Body of pancreas (tissue), 4 donors: ENCODE measurements around the gene C1QTNF4. TPM values are rescaled to one million over a fixed set of nuclear protein-coding genes. Genes with fewer than 3 reads are reported as not detected.

ENCODE experiments used
- ATAC-seq: fragments of 150-250 bp; one replicate; pipeline ENCODE4 v1.9.1; 2016
- DNase-seq, 4 donors: peaks; one replicate each; pipeline ENCODE4 v3.0.0-alpha.2; 2019
- H3K27ac ChIP-seq, 4 donors: fragments of 200-600 bp; sonication (generic); 1 replicate in 3 of 4; 2 replicates in 1 of 4; pipeline versions ENCODE4 v1.5.1 to v1.6.1; 2016 to 2019; ENCODE audit warnings: mild to moderate bottlenecking in 1 of 4, mixed read lengths in 1 of 4, moderate library complexity in 1 of 4
- H3K27me3 ChIP-seq, 2 donors: fragments of 200-600 bp; sonication (generic); one replicate each; pipeline ENCODE4 v1.6.0; 2016; ENCODE audit warnings: mild to moderate bottlenecking in 1 of 2
- H3K36me3 ChIP-seq, 2 donors: fragments of 200-600 bp; sonication (generic); replicated peaks in 1 of 2; 2 replicates each; pipeline ENCODE4 v1.5.1; 2016; ENCODE audit warnings: low read depth in 2 of 2; ENCODE audit not compliant: insufficient read depth in 1 of 2
- H3K4me1 ChIP-seq: fragments of 200-600 bp; sonication (generic); one replicate; pipeline ENCODE4 v1.6.0; 2016
- H3K4me3 ChIP-seq, 2 donors: fragments of 200-600 bp; sonication (generic); 1 replicate in 1 of 2; 2 replicates in 1 of 2; pipeline ENCODE4 v1.5.1; 2016 to 2019
- H3K9me3 ChIP-seq, 3 donors: fragments of 200-600 bp; sonication (generic); 1 replicate in 2 of 3; 2 replicates in 1 of 3; pipeline ENCODE4 v1.5.1; 2016
- POLR2A ChIP-seq, 3 donors: fragments of 450-650 bp; IDR thresholded peaks; one replicate each; pipeline ENCODE4 v1.6.1; 2016; ENCODE audit warnings: antibody characterized with exemption in 3 of 3, mild to moderate bottlenecking in 2 of 3
- WGBS, 2 donors: methylation state at CpG; one replicate each; pipeline ENCODE4 v1.1.5; 2017; 5-methylcytosine and 5-hydroxymethylcytosine counted together
- intact Hi-C: fragments of 100-400 bp; cut with DNase I; formaldehyde crosslinking; loops from one replicate; pipeline ENCODE4 v1.15.1; 2023
- total RNA-seq, 2 donors: library from RNA; depleted of rRNA; stranded (reverse); fragments of >200 nt; gene quantifications; one replicate each; pipeline ENCODE4 v1.1.0, GENCODE V29; 2016
- TF ChIP-seq, protein P1 (sequence below), 7 experiments: fragments of 450-650 bp in 4 of 7; fragments of 200-600 bp in 3 of 7; sonication (generic) in 3 of 7; IDR thresholded peaks; one replicate each; pipeline ENCODE4 v1.5.1; 2016 to 2019; ENCODE audit warnings: antibody characterized with exemption in 7 of 7

C1QTNF4 gene
- total RNA-seq, 2 donors from 2014 or later: 0.33 to 1.8 TPM

DNA sequence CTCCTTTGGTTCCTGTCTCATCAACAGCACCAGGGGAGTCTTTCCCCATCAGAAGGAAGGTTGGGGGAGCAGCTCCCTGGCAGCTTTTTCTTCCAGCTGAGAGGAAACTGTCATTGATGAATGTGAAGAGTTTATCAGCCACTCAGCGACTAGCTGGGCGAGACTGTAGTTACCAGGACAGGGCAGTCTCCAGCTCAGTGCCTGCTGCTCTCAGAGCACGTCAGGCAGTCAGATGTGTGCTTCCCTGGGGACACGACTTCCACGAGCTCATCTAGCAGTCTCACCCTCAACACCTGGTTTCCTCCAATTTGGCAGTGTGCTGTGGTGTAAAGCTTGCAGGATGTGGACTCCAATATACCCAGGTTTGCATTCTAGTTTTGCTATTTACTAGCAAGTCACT lies 12.5 kb upstream of the C1QTNF4 start:
- Histone ChIP-seq H3K27ac (no peak overlapping the region), H3K27me3 (no peaks in the 10 kb centered on the region), H3K36me3 (no peaks in the 10 kb centered on the region), H3K4me1 (peaks cover 12% of the 10 kb centered on the region), H3K4me3 (no peak overlapping the region), H3K9me3 (no peaks in the 10 kb centered on the region)
- intact Hi-C loops: no loop called here
- ATAC-seq: no peak
- 26 to 72% methylated on average over 5 of the region's 5 CpGs for WGBS, 2 donors
- no peak for DNase-seq
- TF ChIP-seq, protein P1, sequence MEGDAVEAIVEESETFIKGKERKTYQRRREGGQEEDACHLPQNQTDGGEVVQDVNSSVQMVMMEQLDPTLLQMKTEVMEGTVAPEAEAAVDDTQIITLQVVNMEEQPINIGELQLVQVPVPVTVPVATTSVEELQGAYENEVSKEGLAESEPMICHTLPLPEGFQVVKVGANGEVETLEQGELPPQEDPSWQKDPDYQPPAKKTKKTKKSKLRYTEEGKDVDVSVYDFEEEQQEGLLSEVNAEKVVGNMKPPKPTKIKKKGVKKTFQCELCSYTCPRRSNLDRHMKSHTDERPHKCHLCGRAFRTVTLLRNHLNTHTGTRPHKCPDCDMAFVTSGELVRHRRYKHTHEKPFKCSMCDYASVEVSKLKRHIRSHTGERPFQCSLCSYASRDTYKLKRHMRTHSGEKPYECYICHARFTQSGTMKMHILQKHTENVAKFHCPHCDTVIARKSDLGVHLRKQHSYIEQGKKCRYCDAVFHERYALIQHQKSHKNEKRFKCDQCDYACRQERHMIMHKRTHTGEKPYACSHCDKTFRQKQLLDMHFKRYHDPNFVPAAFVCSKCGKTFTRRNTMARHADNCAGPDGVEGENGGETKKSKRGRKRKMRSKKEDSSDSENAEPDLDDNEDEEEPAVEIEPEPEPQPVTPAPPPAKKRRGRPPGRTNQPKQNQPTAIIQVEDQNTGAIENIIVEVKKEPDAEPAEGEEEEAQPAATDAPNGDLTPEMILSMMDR (IDR thresholded peaks at IDR 0.05): no peak
- no peak for TF ChIP-seq POLR2A (IDR thresholded peaks at IDR 0.05)

DNA sequence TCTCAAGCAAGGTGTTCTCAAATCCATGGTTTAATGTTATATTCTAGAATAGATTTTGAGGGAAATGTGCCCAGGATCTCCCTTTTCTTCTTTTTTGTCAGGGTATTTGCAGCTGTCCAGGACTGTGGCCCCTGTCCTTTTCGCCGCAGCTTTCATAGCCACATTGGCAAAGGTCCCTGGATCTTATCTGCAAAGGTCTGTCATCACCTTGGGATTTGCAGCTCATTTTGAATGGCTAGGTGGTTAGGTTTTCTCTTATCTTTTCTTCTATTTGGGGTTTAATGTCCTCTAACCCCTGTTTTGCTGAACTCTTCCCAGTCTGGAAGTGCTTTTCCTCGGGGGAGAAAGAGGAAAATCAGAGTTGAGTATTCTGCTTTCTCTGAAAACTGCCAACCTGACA lies 11.7 kb upstream of the C1QTNF4 start:
- TF ChIP-seq POLR2A (IDR thresholded peaks at IDR 0.05): no peak
- TF ChIP-seq, protein P1 (IDR thresholded peaks at IDR 0.05): no peak
- Histone ChIP-seq H3K36me3 (no peaks in the 10 kb centered on the region), H3K4me3 (no peak overlapping the region), H3K27me3 (no peaks in the 10 kb centered on the region), H3K27ac (peak overlapping the region in 2 of 4 donors; percentile 5 to 24), H3K4me1 (peaks cover 12% of the 10 kb centered on the region), H3K9me3 (no peaks in the 10 kb centered on the region)
- ATAC-seq (no peak), DNase-seq (no peak)
- WGBS, 2 donors: 31 to 33% methylated on average over 3 of the region's 3 CpGs
- intact Hi-C loops: no loop called here

DNA sequence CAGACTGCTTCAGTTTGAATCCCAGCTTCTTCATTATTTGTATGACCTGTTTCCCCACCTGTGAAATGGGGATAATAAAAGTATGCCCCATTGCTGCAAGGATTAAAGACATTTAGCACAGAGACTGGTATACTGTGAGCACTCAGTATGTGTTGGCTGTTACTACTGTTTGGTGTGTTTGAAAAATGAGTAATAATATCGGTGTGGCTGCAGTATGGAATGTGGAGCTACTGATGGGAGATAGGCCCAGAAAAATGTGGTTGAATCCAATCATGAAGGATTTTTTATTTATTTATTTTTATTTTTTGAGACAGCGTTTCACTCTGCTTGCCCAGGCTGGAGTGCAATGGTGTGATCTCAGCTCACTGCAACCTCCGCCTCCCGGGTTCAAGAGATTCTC lies 9.1 kb upstream of the C1QTNF4 start:
- Histone ChIP-seq H3K4me3 (no peak overlapping the region), H3K27ac (no peak overlapping the region), H3K4me1 (peaks cover 12% of the 10 kb centered on the region), H3K27me3 (no peaks in the 10 kb centered on the region), H3K9me3 (no peaks in the 10 kb centered on the region), H3K36me3 (no peaks in the 10 kb centered on the region)
- TF ChIP-seq POLR2A (IDR thresholded peaks at IDR 0.05): no peak
- TF ChIP-seq, protein P1 (IDR thresholded peaks at IDR 0.05): no peak
- WGBS, 2 donors: 92 to 95% methylated on average over 4 of the region's 4 CpGs
- intact Hi-C loops: no loop called here
- ATAC-seq (no peak), DNase-seq (no peak)

DNA sequence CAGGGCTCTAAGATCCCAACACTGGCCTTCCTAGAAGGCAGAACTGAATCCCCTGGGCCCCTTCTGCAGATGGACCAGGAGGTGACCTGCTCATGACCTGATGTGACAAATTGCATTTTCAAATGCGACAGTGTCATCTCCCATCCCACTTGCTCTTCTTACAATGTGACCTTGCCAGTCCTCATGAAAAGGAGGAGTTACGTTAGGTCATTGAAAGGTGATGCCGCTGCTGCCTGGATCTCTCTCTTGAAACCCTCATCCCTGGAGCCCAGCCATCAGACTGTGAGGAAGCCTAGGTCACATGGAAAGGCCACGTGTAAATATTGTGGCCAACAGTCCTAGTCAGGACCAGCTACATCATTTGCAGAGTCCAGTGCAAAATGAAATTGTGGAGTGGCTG lies 5.7 kb upstream of the C1QTNF4 start:
- H3K27me3 ChIP-seq: no peaks in the 10 kb centered on the region
- intact Hi-C loops: no loop called here
- H3K36me3 ChIP-seq: no peaks in the 10 kb centered on the region
- TF ChIP-seq, protein P1 (IDR thresholded peaks at IDR 0.05): no peak
- TF ChIP-seq POLR2A (IDR thresholded peaks at IDR 0.05): no peak
- DNase-seq (no peak), ATAC-seq (no peak)
- no peak overlapping the region for H3K4me3 ChIP-seq
- no peaks in the 10 kb centered on the region for H3K9me3 ChIP-seq
- 58 to 89% methylated on average over 3 to 4 of the region's 4 CpGs for WGBS, 2 donors
- no peaks in the 10 kb centered on the region for H3K4me1 ChIP-seq
- no peak overlapping the region for H3K27ac ChIP-seq

DNA sequence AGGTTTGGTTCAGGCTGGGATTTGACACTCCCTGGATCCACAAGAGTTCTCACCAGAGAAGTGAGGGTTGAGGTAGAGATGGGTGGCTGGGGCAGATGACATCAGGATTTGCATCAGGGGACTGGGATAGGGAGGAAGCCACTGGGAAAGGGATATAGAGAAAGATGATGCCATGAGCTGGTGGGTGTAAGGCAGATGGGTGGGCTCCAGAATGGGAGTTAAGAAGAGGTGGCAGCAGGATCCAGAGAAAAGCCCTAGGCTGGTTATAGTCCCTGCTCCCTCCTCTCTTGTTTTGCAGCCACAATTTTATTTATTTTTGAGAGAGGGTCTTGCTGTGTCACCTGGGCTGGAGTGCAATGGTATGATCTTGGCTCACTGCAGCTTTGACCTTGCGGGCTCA lies 1.8 kb upstream of the C1QTNF4 start:
- no peak for ATAC-seq
- WGBS, 2 donors: 91 to 94% methylated on average over 1 of the region's 1 CpG

More for the DNA sequence above, 1.8 kb upstream of the C1QTNF4 start:
- peaks cover 0 to 20% of the 10 kb centered on the region in 2 donors for H3K27me3 ChIP-seq
- H3K27ac ChIP-seq: no peak overlapping the region
- no peak overlapping the region for H3K4me3 ChIP-seq
- intact Hi-C loops: no loop called here
- H3K9me3 ChIP-seq: no peaks in the 10 kb centered on the region
- DNase-seq: no peak
- peaks cover 13% of the 10 kb centered on the region for H3K4me1 ChIP-seq
- no peaks in the 10 kb centered on the region for H3K36me3 ChIP-seq
- TF ChIP-seq, protein P1 (IDR thresholded peaks at IDR 0.05): no peak
- TF ChIP-seq POLR2A (IDR thresholded peaks at IDR 0.05): no peak
